Measurements from ENCODE around the gene IRF2. TPM values are rescaled to one million over a fixed set of nuclear protein-coding genes. Genes with fewer than 3 reads are reported as not detected.

Gene IRF2
- total and polyA plus RNA-seq, 12 donors: 19.0 to 93.1 (median 52.3) TPM

- 93 to 98% (median 97%) methylated on average over 5 of the region's 5 CpGs for WGBS, 4 donors
- no peak overlapping the region for H3K4me3 ChIP-seq
- no peaks in the 10 kb centered on the region for H3K27me3 ChIP-seq
- DNase-seq: no peak
- no peaks in the 10 kb centered on the region for H3K36me3 ChIP-seq (replicated peaks in 1 of 2)
- H3K9me3 ChIP-seq (replicated peaks in 1 of 3): no peaks in the 10 kb centered on the region
- TF ChIP-seq POLR2A (IDR thresholded peaks at IDR 0.05): no peak
- no peak for TF ChIP-seq CTCF (IDR thresholded peaks at IDR 0.05)
- H3K27ac ChIP-seq: no peak overlapping the region
- intact Hi-C loops (cut with DNase I): loop anchor here in 1 of 2 donors (10.0 kb wide), 1 partner anchor 49 kb away; no protein-coding TSS in a partner anchor
- peaks cover 17 to 35% of the 10 kb centered on the region in 2 donors for H3K4me1 ChIP-seq (replicated peaks in 1 of 2)
Observed at GRCh38 chr4:184463856-184464255, 10.5 kb downstream of the IRF2 start.

- no peaks in the 10 kb centered on the region for H3K9me3 ChIP-seq (replicated peaks in 1 of 3)
- TF ChIP-seq POLR2A (IDR thresholded peaks at IDR 0.05) (no peak), CTCF (IDR thresholded peaks at IDR 0.05) (no peak)
- 95 to 99% (median 98%) methylated on average over 2 of the region's 2 CpGs for WGBS, 4 donors
- H3K36me3 ChIP-seq (replicated peaks in 1 of 2): no peaks in the 10 kb centered on the region
- no peak overlapping the region for H3K27ac ChIP-seq
- H3K27me3 ChIP-seq: no peaks in the 10 kb centered on the region
- peaks cover 17 to 33% of the 10 kb centered on the region in 2 donors for H3K4me1 ChIP-seq (replicated peaks in 1 of 2)
- H3K4me3 ChIP-seq: no peak overlapping the region
- intact Hi-C loops (cut with DNase I): loop anchor here in 1 of 2 donors (10.0 kb wide), 1 partner anchor 48 kb away; no protein-coding TSS in a partner anchor
- no peak for DNase-seq
Observed at GRCh38 chr4:184463158-184463557, 11.2 kb downstream of the IRF2 start.

GRCh38 chr4:184462724-184463123, 11.6 kb downstream of the IRF2 start:
- no peak overlapping the region for H3K4me3 ChIP-seq
- no peak overlapping the region for H3K27ac ChIP-seq
- 58 to 93% (median 91%) methylated on average over 2 of the region's 2 CpGs for WGBS, 4 donors
- no peak for TF ChIP-seq POLR2A (IDR thresholded peaks at IDR 0.05)
- TF ChIP-seq CTCF (IDR thresholded peaks at IDR 0.05): no peak
- DNase-seq: no peak
- intact Hi-C loops (cut with DNase I): loop anchor here in 1 of 2 donors (10.0 kb wide), 1 partner anchor 48 kb away; no protein-coding TSS in a partner anchor
- H3K4me1 ChIP-seq (replicated peaks in 1 of 2): peaks cover 17 to 33% of the 10 kb centered on the region in 2 donors
- no peaks in the 10 kb centered on the region for H3K9me3 ChIP-seq (replicated peaks in 1 of 3)
- H3K36me3 ChIP-seq (replicated peaks in 1 of 2): no peaks in the 10 kb centered on the region
- H3K27me3 ChIP-seq: no peaks in the 10 kb centered on the region

GRCh38 chr4:184461711-184462441, 12.5 kb downstream of the IRF2 start:
- no peak for DNase-seq
- no peak overlapping the region for H3K27ac ChIP-seq
- WGBS, 4 donors: 63 to 79% (median 73%) methylated on average over 7 of the region's 7 CpGs
- intact Hi-C loops (cut with DNase I): loop anchor here in 1 of 2 donors (10.0 kb wide), 1 partner anchor 47 kb away; no protein-coding TSS in a partner anchor
- peaks cover 17 to 32% of the 10 kb centered on the region in 2 donors for H3K4me1 ChIP-seq (replicated peaks in 1 of 2)
- no peaks in the 10 kb centered on the region for H3K27me3 ChIP-seq
- H3K9me3 ChIP-seq (replicated peaks in 1 of 3): no peaks in the 10 kb centered on the region
- no peak overlapping the region for H3K4me3 ChIP-seq
- no peak for TF ChIP-seq POLR2A (IDR thresholded peaks at IDR 0.05)
- TF ChIP-seq CTCF (IDR thresholded peaks at IDR 0.05): no peak
- H3K36me3 ChIP-seq (replicated peaks in 1 of 2): no peaks in the 10 kb centered on the region

All from adrenal gland (tissue), 12 donors.